ENCODE data around the gene BROX. TPM values are rescaled to one million over a fixed set of nuclear protein-coding genes. Genes with fewer than 3 reads are reported as not detected.

Gene BROX
- total RNA-seq, 1 experiment from 2014 or later, result 56.0 TPM

Other genes starting within 250 kb of the BROX start
- 0.84 and 1.5 TPM in 2 replicates for gene HHIPL2, start 164.5 kb upstream of the BROX start, total RNA-seq (2014; rRNA removed; shearing (Covaris generic); ENCODE audit: low replicate concordance)
- gene TAF1A, start 122.6 kb upstream of the BROX start, total RNA-seq (2014; rRNA removed; shearing (Covaris generic); ENCODE audit: low replicate concordance), result 9.7 and 17.2 TPM in 2 replicates
- gene MIA3, start 94.5 kb upstream of the BROX start, total RNA-seq (2014; rRNA removed; shearing (Covaris generic); ENCODE audit: low replicate concordance), result 18.2 and 22.4 TPM in 2 replicates
- gene AIDA, start 73 bp upstream of the BROX start, total RNA-seq (2014; rRNA removed; shearing (Covaris generic); ENCODE audit: low replicate concordance), result 33.9 and 63.8 TPM in 2 replicates
- not detected in 2 replicates for gene FAM177B, start 24.6 kb downstream of the BROX start, total RNA-seq (2014; rRNA removed; shearing (Covaris generic); ENCODE audit: low replicate concordance)
- 1.8 and 2.6 TPM in 2 replicates for gene DISP1, start 102.5 kb downstream of the BROX start, total RNA-seq (2014; rRNA removed; shearing (Covaris generic); ENCODE audit: low replicate concordance)

Data from MG63 (cell line).